GM12872 (cell line): Measurements from ENCODE around the gene SUN5.

Experiments
- TF ChIP-seq, protein P1 (sequence below): IDR thresholded peaks from 3 replicates; pipeline ENCODE4 v1.5.1; 2011; ENCODE audit warnings: low read depth, mild to moderate bottlenecking, low read length, moderate library complexity; ENCODE audit not compliant: insufficient read depth

Gene SUN5

DNA sequence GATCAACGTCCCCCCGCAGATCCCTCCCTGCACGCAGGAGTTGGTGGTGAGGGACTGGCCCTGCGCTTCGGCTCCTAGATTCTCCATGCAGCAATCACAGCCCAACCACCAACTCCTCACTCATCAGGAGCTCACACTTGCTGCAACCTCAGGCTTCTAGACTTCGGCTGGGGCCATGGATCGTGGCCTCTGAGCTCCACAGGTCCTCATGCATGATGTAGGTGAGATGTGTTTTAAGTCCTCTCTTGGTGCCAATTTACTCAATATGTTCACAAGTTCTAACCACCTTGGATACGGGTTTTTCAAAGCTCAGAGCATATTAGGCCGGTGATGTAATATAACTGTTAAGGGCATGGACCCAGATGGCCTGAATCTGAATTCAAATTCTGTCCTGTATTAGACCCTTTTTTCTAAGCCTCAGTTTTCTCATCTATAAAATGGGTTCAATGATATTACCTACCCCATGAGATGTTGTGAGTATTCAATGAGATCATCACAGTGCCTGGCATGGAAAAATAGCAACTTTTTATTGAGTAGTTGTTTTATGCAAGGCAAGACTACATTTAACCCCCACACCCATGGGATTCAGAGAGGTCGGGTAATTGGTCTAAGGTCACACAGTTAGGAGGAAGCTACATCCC lies 31.0 kb downstream of the SUN5 start:
- TF ChIP-seq, protein P1, sequence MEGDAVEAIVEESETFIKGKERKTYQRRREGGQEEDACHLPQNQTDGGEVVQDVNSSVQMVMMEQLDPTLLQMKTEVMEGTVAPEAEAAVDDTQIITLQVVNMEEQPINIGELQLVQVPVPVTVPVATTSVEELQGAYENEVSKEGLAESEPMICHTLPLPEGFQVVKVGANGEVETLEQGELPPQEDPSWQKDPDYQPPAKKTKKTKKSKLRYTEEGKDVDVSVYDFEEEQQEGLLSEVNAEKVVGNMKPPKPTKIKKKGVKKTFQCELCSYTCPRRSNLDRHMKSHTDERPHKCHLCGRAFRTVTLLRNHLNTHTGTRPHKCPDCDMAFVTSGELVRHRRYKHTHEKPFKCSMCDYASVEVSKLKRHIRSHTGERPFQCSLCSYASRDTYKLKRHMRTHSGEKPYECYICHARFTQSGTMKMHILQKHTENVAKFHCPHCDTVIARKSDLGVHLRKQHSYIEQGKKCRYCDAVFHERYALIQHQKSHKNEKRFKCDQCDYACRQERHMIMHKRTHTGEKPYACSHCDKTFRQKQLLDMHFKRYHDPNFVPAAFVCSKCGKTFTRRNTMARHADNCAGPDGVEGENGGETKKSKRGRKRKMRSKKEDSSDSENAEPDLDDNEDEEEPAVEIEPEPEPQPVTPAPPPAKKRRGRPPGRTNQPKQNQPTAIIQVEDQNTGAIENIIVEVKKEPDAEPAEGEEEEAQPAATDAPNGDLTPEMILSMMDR, result no peak

DNA sequence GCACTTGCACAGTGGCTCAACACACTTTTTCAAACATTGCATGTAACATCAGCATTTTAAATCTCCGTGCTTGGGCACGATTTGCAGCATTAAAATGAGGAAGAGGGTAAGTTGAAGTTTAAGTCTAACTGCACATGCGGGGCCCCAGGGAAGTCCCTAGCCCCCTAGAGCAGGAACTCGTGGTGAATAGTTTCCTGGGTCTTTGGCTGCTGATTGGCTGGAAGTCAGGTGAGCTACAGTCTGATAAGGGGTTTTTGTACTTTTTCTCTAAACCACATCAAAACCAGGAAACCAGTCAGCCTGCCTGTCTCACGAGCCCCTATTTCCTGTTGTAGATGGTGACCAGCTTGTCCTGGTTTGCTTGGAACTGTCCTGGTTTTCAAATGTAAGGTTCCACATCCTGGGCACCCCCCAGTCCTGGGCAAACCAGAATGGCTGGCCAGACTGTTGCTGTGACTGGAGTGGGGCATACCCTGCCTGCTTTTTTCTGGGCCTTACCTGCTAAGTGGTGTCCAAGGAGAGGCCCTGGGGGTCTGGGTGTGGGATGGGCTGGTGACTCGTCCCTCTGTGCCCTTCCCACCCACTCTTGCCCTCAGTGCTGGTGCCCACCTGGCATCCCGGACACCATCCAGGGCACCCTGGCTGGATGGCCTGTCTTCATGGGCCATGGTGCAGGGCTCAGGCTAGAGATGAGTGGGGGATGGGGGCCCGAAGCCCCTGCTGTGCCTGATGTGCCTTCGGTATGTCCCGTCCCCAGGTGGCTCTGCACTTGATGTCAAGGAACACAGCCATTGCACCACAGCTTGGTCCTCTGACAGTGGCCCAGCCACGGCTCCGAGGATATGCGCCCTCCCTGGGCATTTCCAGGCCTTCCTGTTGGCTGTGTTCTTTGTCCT lies 31.8 kb downstream of the SUN5 start:
- TF ChIP-seq, protein P1, result no peak

DNA sequence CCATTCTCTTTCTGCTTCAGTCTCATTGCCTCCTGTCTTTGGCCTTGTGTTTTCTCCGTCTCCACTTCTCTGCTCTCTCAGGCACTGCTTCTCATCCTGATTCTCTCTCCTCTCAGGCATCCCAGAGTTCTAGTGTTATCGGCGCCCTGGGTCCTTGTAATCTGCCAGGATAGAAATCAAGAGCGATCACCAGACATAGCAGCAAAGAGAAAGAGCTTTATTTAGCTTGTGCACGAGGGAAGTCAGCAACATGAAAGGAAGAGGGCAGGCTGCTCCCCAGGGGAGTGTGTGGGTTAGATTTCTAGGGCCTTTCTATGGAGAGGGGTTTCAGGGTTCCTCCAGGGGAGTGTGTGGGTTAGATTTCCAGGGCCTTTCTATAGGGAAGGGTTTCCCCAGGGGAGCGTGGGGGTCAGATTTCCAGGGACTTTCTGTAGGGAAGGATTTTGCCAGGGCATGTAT lies 32.5 kb downstream of the SUN5 start:
- TF ChIP-seq, protein P1, result no peak

DNA sequence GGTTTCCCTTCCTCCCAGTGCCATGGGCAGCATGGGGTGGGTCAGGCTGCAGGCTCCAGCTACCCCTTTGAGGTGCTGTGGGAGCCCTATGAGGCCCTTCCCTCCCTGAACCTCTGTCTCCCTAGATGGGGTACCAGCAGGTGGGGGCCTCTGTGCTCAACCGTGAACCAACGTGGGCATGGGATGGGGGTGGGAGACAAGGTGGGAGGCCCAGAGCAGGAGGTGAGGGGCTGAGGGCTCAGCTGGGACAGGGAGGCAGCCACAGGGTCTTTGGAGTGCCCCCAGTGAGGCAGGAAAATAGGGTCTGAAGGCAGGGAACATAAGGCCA lies 33.3 kb downstream of the SUN5 start:
- TF ChIP-seq, protein P1, result no peak

DNA sequence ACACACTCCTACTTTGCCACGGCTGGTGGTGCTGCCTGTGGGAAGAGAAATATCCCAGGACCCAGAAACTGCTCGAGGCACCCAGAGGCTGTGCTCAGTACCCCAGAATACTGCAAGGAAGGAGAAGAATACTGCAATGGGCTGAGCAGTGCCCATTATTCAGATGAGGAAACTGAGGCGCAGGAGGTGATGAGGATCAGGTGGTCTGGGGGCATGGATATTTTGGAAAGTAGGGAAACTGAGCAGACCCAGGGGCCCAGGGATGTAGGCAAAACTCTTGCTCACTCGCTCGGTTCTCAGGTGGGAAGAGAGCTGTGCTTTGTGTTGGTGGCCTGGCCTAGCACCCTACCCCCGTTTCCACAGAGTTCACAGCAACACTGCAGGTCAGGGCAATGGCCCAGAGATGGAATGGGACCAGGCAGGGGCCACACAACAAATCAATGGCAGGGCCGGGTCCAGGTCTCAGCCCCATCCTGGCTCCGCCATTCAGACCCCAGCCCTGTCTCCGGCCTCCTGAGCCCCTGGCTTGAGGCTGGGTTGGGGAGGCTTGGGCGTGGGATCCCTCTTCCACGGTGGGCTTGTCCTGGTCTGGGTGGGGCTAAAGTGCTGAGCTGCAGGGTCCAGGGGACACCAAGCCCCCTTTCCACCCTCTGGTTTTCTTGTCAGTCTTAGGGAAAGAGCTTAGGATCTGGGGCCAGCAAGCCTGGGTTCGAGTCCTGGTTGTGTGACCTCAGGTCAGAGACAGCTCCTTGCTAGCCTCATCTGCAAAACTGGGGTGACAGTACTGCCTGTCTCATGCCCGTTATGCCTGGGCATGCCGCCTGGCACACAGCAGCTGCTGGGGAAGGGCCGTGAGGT lies 33.9 kb downstream of the SUN5 start:
- TF ChIP-seq, protein P1, result no peak

DNA sequence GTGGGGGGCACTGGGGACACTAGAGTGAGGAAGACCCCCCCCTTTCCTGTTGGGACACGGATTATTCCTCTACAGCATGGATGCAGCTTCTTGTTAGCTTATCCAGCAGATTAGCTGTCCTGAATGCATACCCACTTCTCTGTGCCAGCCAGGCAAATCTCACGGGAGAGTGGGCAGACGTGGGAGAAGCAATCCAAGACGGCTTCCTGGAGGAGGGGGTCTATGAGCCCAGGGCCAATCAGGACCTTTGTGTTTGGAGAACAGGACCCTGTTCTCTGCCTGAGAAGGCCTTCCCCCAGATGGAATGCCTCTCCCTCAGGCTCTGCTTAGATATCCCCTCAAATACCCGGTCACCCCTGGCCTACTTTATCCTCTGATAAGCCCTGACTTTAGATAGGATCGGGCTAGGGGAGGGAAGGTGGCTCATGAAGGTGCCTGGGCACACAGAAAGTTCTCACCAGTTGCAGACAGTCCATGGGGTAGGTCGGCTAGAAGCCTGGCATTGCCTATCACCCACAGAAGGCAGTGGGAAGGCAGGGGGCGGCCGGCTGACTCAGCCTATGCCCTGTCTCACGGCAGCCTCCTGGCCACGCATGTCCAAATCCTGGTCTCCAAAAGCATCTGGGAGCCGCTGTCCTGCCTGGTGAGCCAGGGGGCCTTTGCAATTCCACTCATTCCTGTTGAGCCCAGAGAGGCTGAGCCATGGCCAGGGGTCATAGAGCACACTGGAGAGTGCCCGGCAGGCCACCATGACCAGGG lies 34.7 kb downstream of the SUN5 start:
- TF ChIP-seq, protein P1, result no peak
